Neural cell (in vitro differentiated cells): ENCODE results near the gene TXLNA. TPM values are rescaled to one million over a fixed set of nuclear protein-coding genes. Genes with fewer than 3 reads are reported as not detected.
"Not testable (repeated sequence)": the region's sequence is repeated elsewhere in the genome, so short reads cannot be mapped to it uniquely, and the experiment has no call there.

Source experiments
- H2AFZ ChIP-seq: fragments of 200-600, 300-800 bp; sonication (generic), shearing (Covaris generic); 2 replicates; pipeline ENCODE4 v1.6.0; 2014; ENCODE audit warnings: low read depth, mild to moderate bottlenecking, antibody characterized with exemption, low read length, moderate library complexity
- H3F3A ChIP-seq: fragments of 200-600 bp; shearing (Covaris generic); 2 replicates; pipeline ENCODE4 v1.6.1; 2016; ENCODE audit warnings: mild to moderate bottlenecking, moderate library complexity, mixed read lengths, antibody characterized with exemption, low read length; ENCODE audit not compliant: insufficient read depth, poor library complexity, severe bottlenecking
- H3K27ac ChIP-seq: fragments of 200-600, 300-800 bp; sonication (generic), shearing (Covaris generic); 2 replicates; pipeline ENCODE4 v1.5.1; 2014; ENCODE audit warnings: mild to moderate bottlenecking, low read length, moderate library complexity
- H3K27me3 ChIP-seq: fragments of 300-800, 200-600 bp; sonication (generic), shearing (Covaris generic); 2 replicates; pipeline ENCODE4 v1.6.0; 2014; ENCODE audit warnings: mild to moderate bottlenecking, low read depth, low read length, moderate library complexity; ENCODE audit not compliant: insufficient read depth
- H3K36me3 ChIP-seq: fragments of 300-800, 200-600 bp; sonication (generic), shearing (Covaris generic); 2 replicates; pipeline ENCODE4 v1.5.1; 2014; ENCODE audit warnings: mild to moderate bottlenecking, antibody characterized with exemption, low read length, moderate library complexity; ENCODE audit not compliant: insufficient read depth
- H3K4me2 ChIP-seq: fragments of 300-800, 200-600 bp; sonication (generic), shearing (Covaris generic); 2 replicates; pipeline ENCODE4 v1.6.0; 2014; ENCODE audit warnings: mild to moderate bottlenecking, low read length
- H3K4me3 ChIP-seq: fragments of 300-800, 200-600 bp; sonication (generic), shearing (Covaris generic); 2 replicates; pipeline ENCODE4 v1.5.1; 2014; ENCODE audit warnings: mild to moderate bottlenecking, low read length, moderate library complexity
- H3K79me2 ChIP-seq: fragments of 200-600 bp; shearing (Covaris generic); replicated peaks from 2 replicates; pipeline ENCODE4 v1.6.0; 2014; ENCODE audit warnings: mild to moderate bottlenecking, low read length, moderate library complexity; ENCODE audit not compliant: insufficient read depth
- H3K9ac ChIP-seq: fragments of 300-800, 200-600 bp; sonication (generic), shearing (Covaris generic); 2 replicates; pipeline ENCODE4 v1.6.1; 2016; ENCODE audit warnings: mild to moderate bottlenecking, low read length, mixed read lengths
- H3K9me2 ChIP-seq: fragments of 200-600 bp; shearing (Covaris generic); 2 replicates; pipeline ENCODE4 v1.6.1; 2016; ENCODE audit warnings: mild to moderate bottlenecking, low read length, mixed read lengths; ENCODE audit not compliant: insufficient read depth
- H3K9me3 ChIP-seq: fragments of 200-600, 300-800 bp; sonication (generic), shearing (Covaris generic); 2 replicates; pipeline ENCODE4 v1.6.1; 2016; ENCODE audit warnings: mild to moderate bottlenecking, mixed run types, low read length, moderate library complexity, mixed read lengths
- H4K20me1 ChIP-seq: fragments of 200-600 bp; shearing (Covaris generic); 2 replicates; pipeline ENCODE4 v1.6.1; 2016; ENCODE audit warnings: mild to moderate bottlenecking, mixed run types; ENCODE audit not compliant: insufficient read depth
- CTCF ChIP-seq: fragments of 450-650 bp; IDR thresholded peaks from 2 replicates; pipeline ENCODE4 v1.5.1; 2014; ENCODE audit warnings: antibody characterized with exemption, mild to moderate bottlenecking, moderate library complexity; ENCODE audit not compliant: poor library complexity, severe bottlenecking
- EP300 ChIP-seq: fragments of 450-650 bp; conservative IDR thresholded peaks from 2 replicates; pipeline ENCODE4 v1.6.1; 2014; ENCODE audit warnings: antibody characterized with exemption, mild to moderate bottlenecking, moderate library complexity; ENCODE audit not compliant: poor library complexity, severe bottlenecking
- EZH2 ChIP-seq: fragments of 200-600, 300-800 bp; shearing (Covaris generic), sonication (generic); IDR thresholded peaks from 2 replicates; pipeline ENCODE4 v1.6.1; 2014; ENCODE audit warnings: antibody characterized with exemption, low read length, borderline replicate concordance, mild to moderate bottlenecking; ENCODE audit not compliant: insufficient read depth, poor library complexity, severe bottlenecking
- MXI1 ChIP-seq: fragments of 450-650 bp; conservative IDR thresholded peaks from 2 replicates; pipeline ENCODE4 v1.6.1; 2014; ENCODE audit warnings: antibody characterized with exemption, mild to moderate bottlenecking; ENCODE audit not compliant: poor library complexity, severe bottlenecking
- POLR2AphosphoS5 ChIP-seq: IDR thresholded peaks from 2 replicates; pipeline ENCODE4 v1.6.1; 2012
- RAD21 ChIP-seq: fragments of 450-650 bp; conservative IDR thresholded peaks from 2 replicates; pipeline ENCODE4 v1.6.1; 2014; ENCODE audit warnings: antibody characterized with exemption, mild to moderate bottlenecking, moderate library complexity
- REST ChIP-seq: IDR thresholded peaks from 2 replicates; pipeline ENCODE4 v1.6.1; 2012; ENCODE audit warnings: borderline replicate concordance
- SMC3 ChIP-seq: fragments of 450-650 bp; conservative IDR thresholded peaks from 2 replicates; pipeline ENCODE4 v1.6.1; 2014; ENCODE audit warnings: antibody characterized with exemption, mild to moderate bottlenecking, moderate library complexity; ENCODE audit not compliant: poor library complexity
- TAF1 ChIP-seq: IDR thresholded peaks from 2 replicates; pipeline ENCODE4 v1.6.1; 2012; ENCODE audit warnings: low read depth
- polyA plus RNA-seq: library from polyadenylated mRNA; depleted of rRNA; stranded (reverse); fragments of >200 nt; gene quantifications from 2 replicates; pipeline ENCODE4 v1.2.3, GENCODE V29; 2014

Gene TXLNA
- polyA plus RNA-seq, 1 donor from 2014 or later = 34.5 TPM

- Histone ChIP-seq H3K9me3 (no peaks in the 10 kb centered on the region), H3K9ac (no peak overlapping the region), H3K9me2 (no peaks in the 10 kb centered on the region), H4K20me1 (no peaks in the 10 kb centered on the region), H2AFZ (no peak overlapping the region), H3K4me3 (no peak overlapping the region), H3K4me2 (no peak overlapping the region), H3K79me2 (no peaks in the 10 kb centered on the region), H3F3A (no peaks in the 10 kb centered on the region), H3K27ac (no peak overlapping the region), H3K36me3 (no peaks in the 10 kb centered on the region), H3K27me3 (no peaks in the 10 kb centered on the region)
- TF ChIP-seq EZH2 (no peak), EP300 (no peak), CTCF (no peak)
Observed at GRCh38 chr1:32163405-32163804, 16.1 kb upstream of the TXLNA start.

GRCh38 chr1:32165633-32166032 is 13.8 kb upstream of the TXLNA start:
- H3K27me3 ChIP-seq, H4K20me1 ChIP-seq, H2AFZ ChIP-seq, H3K9ac ChIP-seq, H3K9me3 ChIP-seq, H3K4me3 ChIP-seq, H3K27ac ChIP-seq, H3F3A ChIP-seq, H3K79me2 ChIP-seq, H3K36me3 ChIP-seq, H3K4me2 ChIP-seq, H3K9me2 ChIP-seq: not testable (repeated sequence)

GRCh38 chr1:32170991-32171390 is 8.5 kb upstream of the TXLNA start:
- Histone ChIP-seq H3K4me3 (no peak overlapping the region), H3K27me3 (no peaks in the 10 kb centered on the region), H2AFZ (no peak overlapping the region), H3F3A (no peaks in the 10 kb centered on the region), H3K36me3 (peaks cover 6% of the 10 kb centered on the region), H3K9ac (no peak overlapping the region), H3K4me2 (no peak overlapping the region), H3K9me3 (no peaks in the 10 kb centered on the region), H3K27ac (no peak overlapping the region), H4K20me1 (no peaks in the 10 kb centered on the region), H3K9me2 (no peaks in the 10 kb centered on the region), H3K79me2 (no peaks in the 10 kb centered on the region)
- no peak for TF ChIP-seq RAD21
- no peak for TF ChIP-seq EP300
- no peak for TF ChIP-seq EZH2
- TF ChIP-seq TAF1 = no peak
- TF ChIP-seq MXI1 = no peak
- TF ChIP-seq POLR2AphosphoS5 = no peak
- TF ChIP-seq CTCF = no peak
- TF ChIP-seq REST = no peak
- TF ChIP-seq SMC3 = no peak
